Trophoblast cell (in vitro differentiated cells and primary cell): ENCODE results near the gene UCK2.

Source experiments
- DNase-seq, 2 donors: peaks; one replicate each; pipeline ENCODE4 v3.0.0-alpha.2; 2016
- H2AFZ ChIP-seq: 2 replicates; pipeline ENCODE4 v1.6.1; 2013; ENCODE audit warnings: low read length, moderate library complexity, mild to moderate bottlenecking; ENCODE audit not compliant: insufficient read depth, poor library complexity
- H2AK5ac ChIP-seq: 2 replicates; pipeline ENCODE4 v1.6.1; 2013; ENCODE audit warnings: mild to moderate bottlenecking, low read length
- H2BK120ac ChIP-seq: 2 replicates; pipeline ENCODE4 v1.6.1; 2013; ENCODE audit warnings: low read length, mild to moderate bottlenecking, moderate library complexity; ENCODE audit not compliant: insufficient read depth, poor library complexity
- H2BK12ac ChIP-seq: 2 replicates; pipeline ENCODE4 v1.6.1; 2013; ENCODE audit warnings: mild to moderate bottlenecking, low read length, moderate library complexity
- H2BK5ac ChIP-seq: 2 replicates; pipeline ENCODE4 v1.6.1; 2013; ENCODE audit warnings: low read length, low read depth, moderate library complexity, mild to moderate bottlenecking; ENCODE audit not compliant: poor library complexity
- H3K14ac ChIP-seq: 2 replicates; pipeline ENCODE4 v1.6.1; 2013; ENCODE audit warnings: mild to moderate bottlenecking, low read length
- H3K18ac ChIP-seq: 2 replicates; pipeline ENCODE4 v1.6.1; 2013; ENCODE audit warnings: mild to moderate bottlenecking, low read length
- H3K23ac ChIP-seq: 2 replicates; pipeline ENCODE4 v1.6.1; 2013; ENCODE audit warnings: low read length
- H3K27ac ChIP-seq: 2 replicates; pipeline ENCODE4 v1.5.1; 2013; ENCODE audit warnings: low read depth, mild to moderate bottlenecking, inconsistent platforms, low read length, moderate library complexity
- H3K27me3 ChIP-seq: 2 replicates; pipeline ENCODE4 v1.6.1; 2013; ENCODE audit warnings: inconsistent platforms, mild to moderate bottlenecking, low read length, moderate library complexity; ENCODE audit not compliant: insufficient read depth
- H3K36me3 ChIP-seq, 2 experiments: 1 replicate in 1 of 2; 2 replicates in 1 of 2; pipeline ENCODE4 v1.6.1; 2013; ENCODE audit warnings: low read length in 2 of 2, mild to moderate bottlenecking in 2 of 2, moderate library complexity in 1 of 2; ENCODE audit not compliant: insufficient read depth in 2 of 2, control insufficient read depth in 1 of 2
- H3K4ac ChIP-seq: 2 replicates; pipeline ENCODE4 v1.6.1; 2013; ENCODE audit warnings: low read depth, mild to moderate bottlenecking, low read length, moderate library complexity
- H3K4me1 ChIP-seq, 2 experiments: 1 replicate in 1 of 2; 2 replicates in 1 of 2; pipeline ENCODE4 v1.6.1; 2013; ENCODE audit warnings: low read length in 2 of 2, mild to moderate bottlenecking in 2 of 2, moderate library complexity in 1 of 2; ENCODE audit not compliant: insufficient read depth in 2 of 2, control insufficient read depth in 1 of 2
- H3K4me2 ChIP-seq: 2 replicates; pipeline ENCODE4 v1.6.1; 2013; ENCODE audit warnings: inconsistent platforms, mild to moderate bottlenecking, low read length, moderate library complexity
- H3K4me3 ChIP-seq: 2 replicates; pipeline ENCODE4 v1.5.1; 2013; ENCODE audit warnings: mild to moderate bottlenecking, low read depth, low read length, inconsistent platforms
- H3K79me1 ChIP-seq: one replicate; pipeline ENCODE4 v1.6.1; 2013; ENCODE audit warnings: low read length
- H3K79me2 ChIP-seq: 2 replicates; pipeline ENCODE4 v1.6.1; 2013; ENCODE audit warnings: low read length, mild to moderate bottlenecking; ENCODE audit not compliant: control insufficient read depth, insufficient read depth, poor library complexity
- H3K9ac ChIP-seq: 2 replicates; pipeline ENCODE4 v1.6.1; 2013; ENCODE audit warnings: mild to moderate bottlenecking, low read length
- H3K9me3 ChIP-seq: 2 replicates; pipeline ENCODE4 v1.6.1; 2013; ENCODE audit warnings: low read depth, mild to moderate bottlenecking, control low read depth, inconsistent platforms, low read length; ENCODE audit not compliant: insufficient read depth
- H4K12ac ChIP-seq: 2 replicates; pipeline ENCODE4 v1.6.1; 2013; ENCODE audit warnings: low read depth, mild to moderate bottlenecking, low read length, moderate library complexity
- H4K8ac ChIP-seq: 2 replicates; pipeline ENCODE4 v1.6.1; 2013; ENCODE audit warnings: low read depth, mild to moderate bottlenecking, low read length, moderate library complexity
- H4K91ac ChIP-seq: one replicate; pipeline ENCODE4 v1.6.1; 2013; ENCODE audit warnings: low read depth, mild to moderate bottlenecking, low read length, moderate library complexity
- WGBS: extraction: QIAGEN DNeasy Blood & Tissue Kit; methylation state at CpG from one replicate; pipeline ENCODE4 v1.1.7; 2013; ENCODE audit warnings: missing lambda C conversion rate; ENCODE audit not compliant: insufficient read length, insufficient coverage; ENCODE audit errors: extremely low coverage; 5-methylcytosine and 5-hydroxymethylcytosine counted together

Gene UCK2

DNA sequence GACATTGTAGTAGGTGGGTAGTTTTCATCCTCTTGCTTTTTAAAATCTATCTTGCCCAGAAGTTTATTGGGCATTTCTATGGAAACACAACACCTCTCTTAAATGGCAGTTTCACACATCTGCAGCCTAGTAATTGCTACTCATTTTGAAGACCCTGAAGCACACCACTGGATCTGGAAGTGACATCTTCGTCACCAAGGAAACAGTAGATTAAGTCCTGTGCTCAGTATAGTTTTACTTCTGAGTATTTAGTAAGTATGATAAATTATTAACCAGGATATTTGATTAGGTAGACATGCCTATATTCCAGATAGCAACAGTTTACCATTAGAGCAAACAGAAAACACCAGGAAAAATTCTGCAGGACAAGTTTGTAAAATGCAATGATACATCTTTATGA is 48.7 kb downstream of the UCK2 start:
- Histone ChIP-seq H3K4ac (no peak overlapping the region), H3K9ac (no peak overlapping the region), H3K9me3 (no peaks in the 10 kb centered on the region), H2BK12ac (no peak overlapping the region), H2AFZ (no peak overlapping the region), H3K36me3 (no peaks in the 10 kb centered on the region), H4K8ac (no peak overlapping the region), H4K12ac (no peak overlapping the region), H3K4me1 (peaks cover 2 to 9% of the 10 kb centered on the region in 2 experiments), H3K27me3 (no peaks in the 10 kb centered on the region), H3K4me3 (no peak overlapping the region), H3K18ac (no peak overlapping the region), H2BK120ac (no peak overlapping the region), H2AK5ac (no peak overlapping the region), H3K79me1 (no peaks in the 10 kb centered on the region), H3K4me2 (no peak overlapping the region), H3K27ac (no peak overlapping the region), H3K79me2 (peaks cover 2% of the 10 kb centered on the region), H4K91ac (no peak overlapping the region), H2BK5ac (no peak overlapping the region), H3K23ac (no peak overlapping the region), H3K14ac (no peak overlapping the region)
- DNase-seq, result no peak
- WGBS, result no CpG with 5 or more reads among the region's 1 CpG

DNA sequence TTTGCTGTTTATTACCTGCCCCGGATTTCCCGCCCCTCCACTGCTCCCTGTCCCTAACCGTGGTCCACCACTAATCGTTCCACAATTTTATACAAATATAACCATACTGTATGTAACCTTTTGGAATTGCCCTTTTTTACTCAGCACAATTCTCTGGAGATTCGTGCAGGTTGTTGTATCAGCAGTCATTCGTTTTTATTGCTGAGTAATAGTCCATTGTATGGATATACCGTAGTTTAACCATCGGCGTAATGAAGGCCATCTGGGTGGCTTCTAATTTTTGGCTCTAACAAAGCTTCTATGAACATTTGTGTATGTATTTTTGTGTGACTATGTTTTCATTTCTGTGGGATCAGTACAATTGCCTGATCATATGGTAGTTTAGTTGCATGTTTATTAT is 50.0 kb downstream of the UCK2 start:
- Histone ChIP-seq H3K36me3 (no peaks in the 10 kb centered on the region), H2BK120ac (no peak overlapping the region), H3K4ac (no peak overlapping the region), H2BK12ac (no peak overlapping the region), H4K8ac (no peak overlapping the region), H3K79me1 (no peaks in the 10 kb centered on the region), H2AK5ac (no peak overlapping the region), H2BK5ac (no peak overlapping the region), H3K23ac (no peak overlapping the region), H3K4me1 (peaks cover 2 to 7% of the 10 kb centered on the region in 2 experiments), H3K18ac (no peak overlapping the region), H2AFZ (no peak overlapping the region), H3K9me3 (no peaks in the 10 kb centered on the region), H3K9ac (no peak overlapping the region), H3K27me3 (no peaks in the 10 kb centered on the region), H3K4me2 (no peak overlapping the region), H4K12ac (no peak overlapping the region), H3K4me3 (no peak overlapping the region), H3K79me2 (peaks cover 2% of the 10 kb centered on the region), H4K91ac (no peak overlapping the region), H3K27ac (no peak overlapping the region), H3K14ac (no peak overlapping the region)
- DNase-seq, result no peak
- no CpG with 5 or more reads among the region's 9 CpGs for WGBS

DNA sequence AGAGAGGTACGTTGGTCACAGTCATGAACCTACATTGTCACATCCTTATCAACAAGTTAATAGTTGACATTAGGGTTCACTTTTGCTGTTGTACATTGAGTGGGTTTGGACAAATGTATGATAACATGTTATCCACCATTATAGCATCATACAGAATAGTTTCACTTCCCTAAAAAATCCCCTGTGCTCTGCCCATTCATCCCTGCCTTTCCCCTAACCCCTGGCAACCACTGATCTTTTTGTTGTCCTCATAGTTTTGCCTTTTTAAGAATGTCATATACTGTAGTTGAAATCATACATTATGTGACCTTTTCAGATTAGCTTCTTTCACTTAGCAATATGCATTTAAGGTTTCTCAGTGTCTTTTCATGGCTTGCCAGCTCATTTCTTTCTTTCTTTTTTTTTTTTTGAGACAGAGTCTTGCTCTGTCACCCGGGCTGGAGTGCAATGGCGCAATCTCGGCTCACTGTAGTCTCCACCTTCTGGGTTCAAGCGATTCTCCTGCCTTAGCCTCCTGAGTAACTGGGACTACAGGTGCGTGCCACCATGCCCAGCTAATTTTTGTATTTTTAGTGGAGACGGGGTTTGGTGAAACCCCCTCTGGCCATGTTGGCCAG is 50.6 kb downstream of the UCK2 start:
- Histone ChIP-seq H3K36me3 (no peaks in the 10 kb centered on the region), H2AFZ (no peak overlapping the region), H2BK5ac (no peak overlapping the region), H3K79me1 (no peaks in the 10 kb centered on the region), H3K14ac (no peak overlapping the region), H3K27me3 (no peaks in the 10 kb centered on the region), H3K4me3 (no peak overlapping the region), H3K4me1 (peaks cover 4 to 9% of the 10 kb centered on the region in 2 experiments), H4K12ac (no peak overlapping the region), H2AK5ac (no peak overlapping the region), H3K18ac (no peak overlapping the region), H2BK12ac (no peak overlapping the region), H3K9ac (no peak overlapping the region), H4K91ac (no peak overlapping the region), H2BK120ac (no peak overlapping the region), H4K8ac (no peak overlapping the region), H3K27ac (no peak overlapping the region), H3K79me2 (peaks cover 2% of the 10 kb centered on the region), H3K9me3 (no peaks in the 10 kb centered on the region), H3K23ac (no peak overlapping the region), H3K4ac (peak overlapping the region; percentile 35), H3K4me2 (no peak overlapping the region)
- no peak for DNase-seq
- WGBS, result no CpG with 5 or more reads among the region's 7 CpGs

DNA sequence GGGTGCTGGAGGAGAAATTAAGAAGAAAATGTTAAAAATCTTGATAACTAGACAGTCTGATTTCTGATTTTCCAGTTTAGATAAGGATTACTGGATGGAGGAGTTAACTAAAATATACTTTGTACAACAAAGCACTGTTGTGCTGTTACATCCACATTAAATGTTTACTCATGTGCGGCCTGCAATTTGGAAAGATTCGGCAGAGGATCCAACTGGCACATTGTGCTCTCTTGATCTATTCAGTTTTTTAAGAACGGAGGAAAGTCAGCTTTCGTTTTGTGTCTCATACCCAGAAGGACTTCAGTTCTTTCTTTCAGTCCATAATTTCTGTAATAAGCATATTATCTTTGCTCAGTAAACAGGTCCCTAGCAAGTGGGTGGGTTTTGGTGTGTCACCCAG is 52.5 kb downstream of the UCK2 start:
- Histone ChIP-seq H2AFZ (no peak overlapping the region), H4K8ac (no peak overlapping the region), H2AK5ac (no peak overlapping the region), H3K79me2 (peaks cover 2% of the 10 kb centered on the region), H2BK5ac (no peak overlapping the region), H2BK120ac (no peak overlapping the region), H2BK12ac (no peak overlapping the region), H3K18ac (no peak overlapping the region), H3K9ac (no peak overlapping the region), H3K79me1 (peaks cover 2% of the 10 kb centered on the region), H3K9me3 (no peaks in the 10 kb centered on the region), H3K36me3 (no peaks in the 10 kb centered on the region), H3K27ac (no peak overlapping the region), H4K91ac (no peak overlapping the region), H4K12ac (no peak overlapping the region), H3K4me3 (no peak overlapping the region), H3K27me3 (no peaks in the 10 kb centered on the region), H3K4me1 (peaks cover 11 to 18% of the 10 kb centered on the region in 2 experiments), H3K4me2 (no peak overlapping the region), H3K14ac (no peak overlapping the region), H3K4ac (peak overlapping the region; percentile 53), H3K23ac (no peak overlapping the region)
- DNase-seq, result no peak
- no CpG with 5 or more reads among the region's 4 CpGs for WGBS
